Large intestine (tissue), 3 donors: ENCODE data around the gene VPS41. TPM values are rescaled to one million over a fixed set of nuclear protein-coding genes. Genes with fewer than 3 reads are reported as not detected.

Experiments used
- DNase-seq, 2 donors: peaks; one replicate each; pipeline versions ENCODE4 v3.0.0 to v3.0.0-alpha.2; 2013
- H3K27ac ChIP-seq: one replicate; pipeline ENCODE4 v1.5.1; 2013; ENCODE audit warnings: low read length
- H3K27me3 ChIP-seq: 2 replicates; pipeline ENCODE4 v1.6.1; 2013; ENCODE audit warnings: low read length; ENCODE audit not compliant: control insufficient read depth, insufficient read depth
- H3K36me3 ChIP-seq: 2 replicates; pipeline ENCODE4 v1.6.1; 2013; ENCODE audit warnings: low read length; ENCODE audit not compliant: control insufficient read depth, insufficient read depth
- H3K4me1 ChIP-seq: one replicate; pipeline ENCODE4 v1.6.1; 2013; ENCODE audit warnings: low read length; ENCODE audit not compliant: control insufficient read depth, insufficient read depth
- H3K4me3 ChIP-seq: one replicate; pipeline ENCODE4 v1.5.1; 2013; ENCODE audit warnings: low read length
- H3K9me3 ChIP-seq: one replicate; pipeline ENCODE4 v1.6.1; 2013; ENCODE audit warnings: mild to moderate bottlenecking, low read depth, low read length, moderate library complexity; ENCODE audit not compliant: control insufficient read depth
- WGBS: methylation state at CpG from one replicate; pipeline ENCODE4 v1.1.5; 2013; ENCODE audit warnings: low lambda C conversion rate; ENCODE audit not compliant: insufficient coverage; 5-methylcytosine and 5-hydroxymethylcytosine counted together
- polyA plus RNA-seq: library from polyadenylated mRNA; unstranded; fragments of 120-200 nt; gene quantifications from one replicate; pipeline ENCODE4 v1.2.1, GENCODE V29; 2013

The VPS41 gene
- polyA plus RNA-seq, 1 donor: 63.7 TPM

DNA sequence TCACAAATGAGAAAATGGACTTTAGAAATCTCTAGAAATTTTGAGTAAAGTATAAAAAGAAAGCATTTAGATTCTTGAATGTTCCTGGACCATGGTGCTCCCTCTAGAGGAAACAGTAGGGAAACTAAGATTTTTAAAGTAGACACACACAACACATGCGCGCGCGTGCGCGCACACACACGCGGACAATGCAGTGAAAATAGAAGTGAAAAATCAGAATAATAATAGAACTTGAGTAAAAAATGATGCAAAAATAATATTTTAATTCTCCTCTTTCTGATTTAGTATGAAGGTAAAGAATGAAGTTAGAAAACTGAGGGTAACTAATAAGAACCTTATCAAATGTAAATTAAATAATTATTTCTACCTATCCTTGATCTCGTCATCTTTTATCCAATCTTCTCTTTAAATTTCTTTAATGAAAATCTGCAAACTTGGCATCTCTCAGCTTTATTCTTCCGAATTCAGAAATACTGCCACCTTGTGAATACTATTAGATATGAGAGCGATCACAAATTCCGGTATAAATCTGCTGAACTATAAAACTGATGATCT lies 160.9 kb downstream of the VPS41 start:
- Histone ChIP-seq H3K27me3 (no peaks in the 10 kb centered on the region), H3K36me3 (peaks cover 40% of the 10 kb centered on the region), H3K27ac (no peak overlapping the region), H3K4me1 (no peaks in the 10 kb centered on the region), H3K9me3 (no peaks in the 10 kb centered on the region), H3K4me3 (no peak overlapping the region)
- WGBS: 98% methylated on average over 6 of the region's 12 CpGs
- DNase-seq: no peak

DNA sequence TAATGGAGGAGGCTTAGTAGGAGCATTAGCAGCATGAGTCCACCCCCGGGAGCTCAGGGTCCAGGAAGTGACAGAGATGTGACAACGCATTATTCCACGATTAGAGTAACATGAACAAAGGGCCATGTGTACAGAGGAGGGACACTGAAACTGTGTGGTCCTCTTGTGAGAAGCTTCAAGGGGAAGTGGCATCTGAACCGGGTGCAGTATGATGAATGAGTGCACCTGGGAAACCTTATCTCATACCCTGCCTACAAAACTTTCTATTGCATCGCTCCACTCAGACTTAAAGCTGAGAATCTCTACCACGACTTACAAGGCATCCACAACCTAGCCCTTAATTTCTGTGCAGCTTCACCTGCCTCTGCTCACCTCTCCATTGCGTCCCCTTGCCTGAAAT lies 162.6 kb downstream of the VPS41 start:
- DNase-seq: no peak
- no peaks in the 10 kb centered on the region for H3K27me3 ChIP-seq
- H3K27ac ChIP-seq: no peak overlapping the region
- no peaks in the 10 kb centered on the region for H3K4me1 ChIP-seq
- no CpG with 5 or more reads among the region's 7 CpGs for WGBS
- H3K4me3 ChIP-seq: no peak overlapping the region
- H3K36me3 ChIP-seq: peaks cover 38% of the 10 kb centered on the region
- no peaks in the 10 kb centered on the region for H3K9me3 ChIP-seq

DNA sequence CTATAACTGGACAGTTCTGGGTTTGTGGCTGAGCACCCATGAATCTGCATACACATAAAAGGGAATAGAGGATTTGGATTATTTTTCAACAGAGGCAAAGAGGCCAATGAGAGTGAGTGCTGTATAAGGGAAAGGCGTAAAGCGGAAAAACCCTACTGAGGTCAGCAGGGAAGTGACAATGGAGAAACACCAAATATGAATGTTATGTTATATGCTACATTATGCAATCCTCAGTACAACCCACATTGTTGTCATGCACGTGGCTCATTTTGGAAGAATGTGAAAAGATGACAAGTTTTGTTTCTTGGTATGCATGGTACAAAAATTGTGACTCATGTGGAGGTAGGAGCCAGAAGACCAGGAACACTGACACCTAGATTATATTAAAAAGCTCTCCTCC lies 164.2 kb downstream of the VPS41 start:
- Histone ChIP-seq H3K27me3 (no peaks in the 10 kb centered on the region), H3K9me3 (no peaks in the 10 kb centered on the region), H3K4me1 (no peaks in the 10 kb centered on the region), H3K27ac (no peak overlapping the region), H3K36me3 (peaks cover 42% of the 10 kb centered on the region), H3K4me3 (no peak overlapping the region)
- WGBS: no CpG with 5 or more reads among the region's 3 CpGs
- DNase-seq: no peak

DNA sequence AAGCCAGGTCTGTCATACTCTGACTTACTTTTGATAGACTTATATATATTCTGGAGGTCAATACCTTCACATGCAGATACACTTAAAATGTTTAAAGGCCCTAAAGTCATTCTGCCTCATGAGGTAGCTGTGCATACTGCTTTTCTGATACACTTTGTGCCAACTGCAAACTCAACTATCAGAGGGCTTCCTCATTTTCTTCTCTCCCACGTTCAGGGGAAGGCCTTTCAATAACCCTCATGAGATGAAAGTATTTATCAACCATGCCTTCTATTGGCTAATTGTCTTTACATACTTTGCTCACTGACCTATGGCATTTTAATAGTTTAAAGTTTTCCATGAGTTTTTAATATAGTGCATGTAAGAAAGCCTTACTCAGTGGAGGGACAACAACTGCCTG lies 165.1 kb downstream of the VPS41 start:
- Histone ChIP-seq H3K4me3 (no peak overlapping the region), H3K9me3 (no peaks in the 10 kb centered on the region), H3K27me3 (no peaks in the 10 kb centered on the region), H3K27ac (no peak overlapping the region), H3K4me1 (no peaks in the 10 kb centered on the region), H3K36me3 (peaks cover 40% of the 10 kb centered on the region)
- 50% methylated on average over 1 of the region's 1 CpG for WGBS
- no peak for DNase-seq

DNA sequence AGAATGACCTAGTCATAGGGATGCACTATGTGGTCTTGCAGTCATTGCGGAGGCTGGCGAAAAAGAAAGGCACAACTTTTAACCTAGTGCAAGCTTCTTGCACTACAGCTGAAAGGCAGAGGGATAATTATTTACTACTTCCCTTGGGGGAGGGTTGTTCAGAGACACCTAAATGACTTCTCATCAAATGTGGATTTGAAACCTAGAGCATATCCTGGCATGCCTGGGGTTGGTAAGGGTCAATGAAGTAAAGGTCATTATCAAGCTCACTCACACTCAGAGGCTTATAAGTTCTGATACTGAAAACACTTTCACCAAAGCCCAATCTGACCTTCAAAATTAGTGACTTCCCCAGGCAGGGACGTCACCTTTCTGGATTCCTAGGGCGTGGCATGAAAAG lies 168.9 kb downstream of the VPS41 start:
- H3K4me3 ChIP-seq: no peak overlapping the region
- no peaks in the 10 kb centered on the region for H3K4me1 ChIP-seq
- H3K36me3 ChIP-seq: peaks cover 42% of the 10 kb centered on the region
- no peaks in the 10 kb centered on the region for H3K27me3 ChIP-seq
- no peaks in the 10 kb centered on the region for H3K9me3 ChIP-seq
- no peak overlapping the region for H3K27ac ChIP-seq
- DNase-seq: no peak
- WGBS: 100% methylated on average over 2 of the region's 4 CpGs

DNA sequence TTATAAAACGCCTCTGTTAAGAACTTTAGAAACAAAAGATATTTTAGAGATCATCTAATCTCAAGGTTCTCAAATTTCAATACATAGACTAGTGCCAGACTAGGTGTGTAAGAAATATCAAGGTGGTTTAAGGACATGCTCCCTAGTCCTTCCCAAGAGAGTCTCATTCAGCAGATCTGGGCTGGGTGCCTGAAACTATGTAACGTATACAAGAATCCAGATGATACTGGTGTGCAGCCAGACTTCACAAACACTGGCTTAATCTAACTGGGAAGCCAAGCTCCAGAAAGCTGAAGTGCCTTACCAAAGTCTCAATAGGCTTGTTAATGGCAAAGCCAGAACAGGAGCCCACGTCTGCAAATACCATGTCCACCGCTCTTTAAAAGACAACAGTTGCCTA lies 172.9 kb downstream of the VPS41 start:
- Histone ChIP-seq H3K4me3 (no peak overlapping the region), H3K4me1 (no peaks in the 10 kb centered on the region), H3K27me3 (no peaks in the 10 kb centered on the region), H3K9me3 (no peaks in the 10 kb centered on the region), H3K36me3 (peaks cover 23% of the 10 kb centered on the region), H3K27ac (no peak overlapping the region)
- DNase-seq: no peak
- no CpG with 5 or more reads among the region's 4 CpGs for WGBS

DNA sequence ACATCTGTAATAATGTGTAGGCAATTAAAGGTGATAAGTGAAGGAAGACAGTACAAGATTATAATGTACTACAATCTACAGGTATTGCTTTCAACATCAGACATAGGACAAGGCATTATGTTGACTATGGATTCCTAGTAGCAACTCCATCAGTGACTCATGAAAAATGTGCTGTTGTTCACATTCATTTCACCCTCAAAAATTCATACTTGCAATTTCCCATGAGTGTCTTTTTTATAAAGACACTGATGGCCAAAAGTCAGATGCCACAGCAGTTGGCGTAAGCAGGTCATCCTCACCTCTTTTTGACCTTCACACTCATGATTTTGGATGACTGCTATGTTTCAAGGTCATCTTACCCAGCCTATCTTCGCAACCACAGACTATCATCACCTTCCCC lies 177.8 kb downstream of the VPS41 start:
- H3K36me3 ChIP-seq: peaks cover 28% of the 10 kb centered on the region
- no peak for DNase-seq
- no peaks in the 10 kb centered on the region for H3K9me3 ChIP-seq
- no peaks in the 10 kb centered on the region for H3K4me1 ChIP-seq
- no peak overlapping the region for H3K4me3 ChIP-seq
- H3K27me3 ChIP-seq: no peaks in the 10 kb centered on the region
- no CpG with 5 or more reads among the region's 2 CpGs for WGBS
- H3K27ac ChIP-seq: no peak overlapping the region

DNA sequence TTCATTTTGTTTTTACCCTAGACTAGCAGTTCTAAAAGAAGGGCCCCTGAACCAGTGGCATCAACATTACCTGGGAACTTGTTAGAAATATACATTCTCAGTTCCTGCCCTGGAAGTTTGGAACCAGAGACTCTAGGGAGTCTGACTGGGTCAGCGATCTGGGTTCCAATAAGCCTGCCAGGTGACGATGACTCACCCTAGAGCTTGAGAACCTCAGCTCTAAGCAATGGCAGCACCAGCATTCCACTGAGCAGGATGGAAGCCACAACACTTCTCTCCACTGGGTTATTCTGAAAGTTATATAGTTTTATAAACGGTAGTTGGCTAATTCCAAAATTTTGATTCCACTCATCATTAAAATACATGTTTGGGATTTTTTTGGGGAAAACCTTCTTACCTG lies 180.8 kb downstream of the VPS41 start:
- no peaks in the 10 kb centered on the region for H3K9me3 ChIP-seq
- H3K27ac ChIP-seq: no peak overlapping the region
- no peaks in the 10 kb centered on the region for H3K4me1 ChIP-seq
- no peaks in the 10 kb centered on the region for H3K27me3 ChIP-seq
- no CpG with 5 or more reads among the region's 3 CpGs for WGBS
- DNase-seq: no peak
- no peak overlapping the region for H3K4me3 ChIP-seq
- H3K36me3 ChIP-seq: peaks cover 43% of the 10 kb centered on the region

DNA sequence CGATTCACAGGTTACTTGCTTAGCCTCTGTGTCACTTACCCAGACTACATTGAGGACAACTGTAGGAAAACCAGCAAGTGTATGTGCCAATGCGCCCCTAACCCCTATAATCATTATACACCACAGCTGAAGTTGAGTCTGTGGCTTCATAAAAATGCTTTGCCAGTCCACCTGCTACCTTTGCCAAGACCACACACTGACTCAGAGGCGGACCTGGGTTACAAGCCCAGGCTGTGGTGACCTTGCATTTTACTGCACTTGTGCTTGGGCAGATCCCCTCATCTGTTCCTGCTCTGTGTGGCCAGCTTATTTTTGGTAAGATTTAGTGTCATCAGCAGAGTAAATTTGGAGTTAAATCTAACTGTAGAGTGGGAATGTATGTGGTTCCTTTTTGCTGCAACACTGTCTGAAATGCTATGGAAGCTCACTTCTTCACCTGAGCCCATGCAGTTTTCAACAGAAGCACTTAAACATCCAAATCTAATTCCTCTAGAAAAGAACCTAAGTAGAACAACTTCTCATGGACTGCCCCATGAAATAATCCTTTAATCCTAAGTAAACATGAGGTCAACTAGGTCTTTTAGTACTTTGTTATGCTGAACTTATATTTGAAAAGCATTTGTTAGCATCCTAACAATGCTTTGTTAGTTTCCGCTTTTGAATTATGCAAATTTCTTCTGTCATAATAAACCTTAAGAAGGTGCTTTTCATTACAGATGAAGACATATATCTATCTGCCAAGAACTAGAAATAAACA lies 181.6 kb downstream of the VPS41 start:
- no peak overlapping the region for H3K4me3 ChIP-seq
- no peaks in the 10 kb centered on the region for H3K27me3 ChIP-seq
- H3K4me1 ChIP-seq: no peaks in the 10 kb centered on the region
- 100% methylated on average over 1 of the region's 4 CpGs for WGBS
- no peak for DNase-seq
- H3K27ac ChIP-seq: no peak overlapping the region
- H3K36me3 ChIP-seq: peaks cover 47% of the 10 kb centered on the region
- no peaks in the 10 kb centered on the region for H3K9me3 ChIP-seq

DNA sequence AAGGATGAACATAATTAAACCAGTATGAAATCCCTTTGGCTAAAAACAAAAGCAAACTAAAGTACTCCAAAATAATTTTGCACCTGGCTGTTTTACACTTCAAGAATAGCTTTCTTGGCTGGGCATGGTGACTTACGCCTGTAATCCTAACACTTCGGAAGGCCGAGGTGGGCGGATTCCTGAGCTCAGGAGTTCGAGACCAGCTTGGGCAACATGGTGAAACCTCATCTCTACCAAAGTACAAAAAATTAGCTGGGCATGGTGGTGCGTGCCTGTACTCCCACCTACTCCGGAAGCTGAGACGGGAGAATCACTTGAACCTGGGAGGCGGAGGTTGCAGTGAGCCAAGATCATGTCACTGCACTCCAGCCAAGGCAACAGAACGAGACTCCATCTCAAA lies 185.7 kb downstream of the VPS41 start:
- peaks cover 42% of the 10 kb centered on the region for H3K36me3 ChIP-seq
- no peaks in the 10 kb centered on the region for H3K4me1 ChIP-seq
- no peak overlapping the region for H3K27ac ChIP-seq
- H3K27me3 ChIP-seq: no peaks in the 10 kb centered on the region
- DNase-seq: no peak
- no CpG with 5 or more reads among the region's 10 CpGs for WGBS
- H3K4me3 ChIP-seq: no peak overlapping the region
- no peaks in the 10 kb centered on the region for H3K9me3 ChIP-seq

DNA sequence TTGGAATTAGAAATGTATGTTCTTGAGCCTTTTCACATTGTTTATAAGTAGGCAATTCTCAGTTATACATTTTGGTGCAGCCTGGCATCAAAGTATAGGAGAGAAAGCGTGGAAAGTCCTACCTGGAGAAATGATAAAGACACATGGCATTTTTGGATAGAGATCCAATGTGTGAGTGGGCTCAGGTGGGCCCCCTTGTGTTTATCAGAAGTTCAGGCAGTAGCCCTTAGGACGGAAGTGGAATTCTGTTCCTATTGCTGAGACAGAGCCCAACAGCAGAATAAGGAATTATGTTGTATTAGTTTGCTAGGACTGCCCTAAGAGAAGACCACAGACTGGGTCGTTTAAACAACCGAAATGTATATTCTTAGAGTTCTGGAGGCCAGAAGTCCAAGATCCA lies 192.6 kb downstream of the VPS41 start:
- Histone ChIP-seq H3K27me3 (no peaks in the 10 kb centered on the region), H3K27ac (no peak overlapping the region), H3K36me3 (peaks cover 2% of the 10 kb centered on the region), H3K4me3 (no peak overlapping the region), H3K9me3 (no peaks in the 10 kb centered on the region), H3K4me1 (no peaks in the 10 kb centered on the region)
- no peak for DNase-seq
- 71% methylated on average over 1 of the region's 4 CpGs for WGBS
